Endodermal cell (in vitro differentiated cells): ENCODE data around the gene ITIH5. TPM values are rescaled to one million over a fixed set of nuclear protein-coding genes. Genes with fewer than 3 reads are reported as not detected.
"Not testable (repeated sequence)": the region's sequence is repeated elsewhere in the genome, so short reads cannot be mapped to it uniquely, and the experiment has no call there.

Experiments used
- DNase-seq: peaks from one replicate; pipeline ENCODE4 v3.0.0-alpha.2; 2017
- H3K27ac ChIP-seq: 2 replicates; pipeline ENCODE4 v1.5.1; 2013; ENCODE audit warnings: mild to moderate bottlenecking, low read depth, low read length, moderate library complexity
- H3K27me3 ChIP-seq: 2 replicates; pipeline ENCODE4 v1.6.1; 2013; ENCODE audit warnings: mild to moderate bottlenecking, low read length, moderate library complexity; ENCODE audit not compliant: insufficient read depth, control insufficient read depth, poor library complexity, severe bottlenecking
- H3K36me3 ChIP-seq: 2 replicates; pipeline ENCODE4 v1.7.0; 2013; ENCODE audit warnings: mild to moderate bottlenecking, low read length, moderate library complexity; ENCODE audit not compliant: control insufficient read depth, insufficient read depth
- H3K4me1 ChIP-seq: one replicate; pipeline ENCODE4 v1.7.0; 2013; ENCODE audit warnings: low read length; ENCODE audit not compliant: control insufficient read depth, insufficient read depth
- H3K4me3 ChIP-seq: 2 replicates; pipeline ENCODE4 v1.5.1; 2013; ENCODE audit warnings: mild to moderate bottlenecking, low read length, moderate library complexity
- H3K9ac ChIP-seq: 2 replicates; pipeline ENCODE4 v1.6.1; 2013; ENCODE audit warnings: mild to moderate bottlenecking, low read length, moderate library complexity; ENCODE audit not compliant: poor library complexity, severe bottlenecking; ENCODE audit errors: extremely low read depth
- H3K9me3 ChIP-seq: 2 replicates; pipeline ENCODE4 v1.6.1; 2013; ENCODE audit warnings: mild to moderate bottlenecking, low read length, moderate library complexity; ENCODE audit not compliant: control insufficient read depth
- H3K27ac Mint-ChIP-seq: 2 replicates; pipeline ENCODE4 v1.8.0; 2020; ENCODE audit warnings: mixed read lengths
- H3K27me3 Mint-ChIP-seq: 2 replicates; pipeline ENCODE4 v1.8.0; 2021; ENCODE audit warnings: mild to moderate bottlenecking, mixed read lengths; ENCODE audit not compliant: insufficient read depth
- H3K36me3 Mint-ChIP-seq: 2 replicates; pipeline ENCODE4 v1.8.0; 2020; ENCODE audit warnings: low read depth, mixed read lengths
- H3K4me1 Mint-ChIP-seq: 2 replicates; pipeline ENCODE4 v1.8.0; 2020; ENCODE audit warnings: mixed read lengths
- H3K4me3 Mint-ChIP-seq: 2 replicates; pipeline ENCODE4 v1.8.0; 2020; ENCODE audit warnings: mild to moderate bottlenecking, moderate library complexity, mixed read lengths
- H3K9me3 Mint-ChIP-seq: 2 replicates; pipeline ENCODE4 v1.8.0; 2020; ENCODE audit warnings: mild to moderate bottlenecking, mixed read lengths
- CTCF ChIP-seq: fragments of 200-600 bp; sonication (generic); conservative IDR thresholded peaks from 2 replicates; pipeline ENCODE4 v1.5.0; 2021; ENCODE audit warnings: antibody characterized with exemption, mild to moderate bottlenecking
- WGBS, 2 experiments: methylation state at CpG; one replicate each; pipeline versions ENCODE4 v1.1.5 to v1.1.7; 2013; ENCODE audit warnings: missing lambda C conversion rate in 2 of 2, mixed read lengths in 1 of 2; ENCODE audit not compliant: insufficient coverage in 1 of 2, insufficient read length in 1 of 2; 5-methylcytosine and 5-hydroxymethylcytosine counted together
- total RNA-seq, 2 donors: library from RNA; stranded (reverse); fragmentation: NEBNext Ultra II Directional in 1 of 2; extraction: Animal tissue kit (Norgen Biotek cat#: 25700) in 1 of 2; gene quantifications; 2 replicates in 1 of 2; 3 replicates in 1 of 2; pipeline ENCODE4 v1.2.1, GENCODE V29; 2021

Gene ITIH5
- total RNA-seq, 2 donors from 2014 or later = 2.9 to 5.3 TPM

- Histone ChIP-seq H3K27me3 (no peaks in the 10 kb centered on the region), H3K9me3 (peaks cover 11% of the 10 kb centered on the region), H3K4me3 (no peak overlapping the region), H3K27ac (no peak overlapping the region), H3K4me1 (no peaks in the 10 kb centered on the region), H3K36me3 (no peaks in the 10 kb centered on the region), H3K9ac (no peak overlapping the region)
- Mint-ChIP-seq H3K27me3 (peaks cover 2% of the 10 kb centered on the region), H3K9me3 (peaks cover 21% of the 10 kb centered on the region), H3K4me1 (no peaks in the 10 kb centered on the region), H3K27ac (no peak overlapping the region), H3K4me3 (no peak overlapping the region), H3K36me3 (no peaks in the 10 kb centered on the region)
- no peak for TF ChIP-seq CTCF
- DNase-seq = no peak
- 91 to 95% methylated on average over 3 of the region's 3 CpGs for WGBS, 2 experiments
These were observed 29.8 kb upstream of the ITIH5 start for GRCh38 chr10:7696545-7696944.

- not testable (repeated sequence) for DNase-seq, H3K27ac Mint-ChIP-seq, H3K36me3 ChIP-seq, H3K27me3 Mint-ChIP-seq, H3K27ac ChIP-seq, H3K4me3 ChIP-seq, H3K27me3 ChIP-seq, H3K36me3 Mint-ChIP-seq, H3K4me1 Mint-ChIP-seq, H3K9ac ChIP-seq, H3K4me1 ChIP-seq, H3K4me3 Mint-ChIP-seq
- H3K9me3 ChIP-seq = peaks cover 31% of the 10 kb centered on the region
- peaks cover 48% of the 10 kb centered on the region for H3K9me3 Mint-ChIP-seq
These were observed 26.4 kb upstream of the ITIH5 start for GRCh38 chr10:7693194-7693593.

GRCh38 chr10:7692368-7692767, 25.6 kb upstream of the ITIH5 start:
- peaks cover 48% of the 10 kb centered on the region for H3K9me3 Mint-ChIP-seq
- not testable (repeated sequence) for H3K4me1 ChIP-seq, H3K27ac ChIP-seq, H3K27me3 ChIP-seq, H3K4me1 Mint-ChIP-seq, H3K4me3 Mint-ChIP-seq, H3K27ac Mint-ChIP-seq, H3K36me3 Mint-ChIP-seq, H3K4me3 ChIP-seq, DNase-seq, H3K9ac ChIP-seq, H3K36me3 ChIP-seq
- H3K9me3 ChIP-seq = peaks cover 31% of the 10 kb centered on the region
- peaks cover 12% of the 10 kb centered on the region for H3K27me3 Mint-ChIP-seq

GRCh38 chr10:7690885-7691597, 24.3 kb upstream of the ITIH5 start:
- Mint-ChIP-seq H3K9me3 (peaks cover 48% of the 10 kb centered on the region), H3K27me3 (peaks cover 12% of the 10 kb centered on the region)
- H3K27ac Mint-ChIP-seq, DNase-seq, H3K4me3 Mint-ChIP-seq, H3K4me3 ChIP-seq, H3K4me1 ChIP-seq, H3K36me3 Mint-ChIP-seq, H3K27me3 ChIP-seq, H3K9ac ChIP-seq, H3K36me3 ChIP-seq, H3K27ac ChIP-seq, H3K4me1 Mint-ChIP-seq: not testable (repeated sequence)
- 95% methylated on average over 3 of the region's 3 CpGs; no CpG with 5 or more reads in 1 of the 2 experiments for whole genome bisulfite sequencing, 2 experiments
- H3K9me3 ChIP-seq = peaks cover 31% of the 10 kb centered on the region
